SK-N-SH treated with all-trans-retinoic acid at 6 μM for 48 hours (cell line): ENCODE data around the gene ZNF554.

Experiments used
- ATAC-seq: fragments of 200-7000 bp; cut with Tn5 transposase; 3 replicates; pipeline ENCODE4 v1.9.1; 2020; ENCODE audit warnings: mild to moderate bottlenecking, moderate library complexity
- ARNTL ChIP-seq: fragments of 450-650 bp; formaldehyde crosslinking; IDR thresholded peaks from 2 replicates; pipeline ENCODE4 v1.5.0; 2020; ENCODE audit warnings: low read depth, mild to moderate bottlenecking, moderate library complexity, borderline replicate concordance
- CREB5 ChIP-seq: fragments of 250-450 bp; sonication (Bioruptor Pico); IDR thresholded peaks from 2 replicates; pipeline ENCODE4 v1.5.1; 2020; ENCODE audit warnings: low read depth, mild to moderate bottlenecking, moderate library complexity
- CSDC2 ChIP-seq: fragments of 250-450 bp; sonication (Bioruptor Pico); IDR thresholded peaks from 2 replicates; pipeline ENCODE4 v1.5.0; 2020; ENCODE audit warnings: mild to moderate bottlenecking, moderate library complexity
- CSRNP3 ChIP-seq: fragments of 250-450 bp; sonication (Bioruptor Pico); IDR thresholded peaks from 2 replicates; pipeline ENCODE4 v1.5.1; 2021; ENCODE audit warnings: mild to moderate bottlenecking, moderate library complexity
- ESRRG ChIP-seq: fragments of 250-450 bp; sonication (Bioruptor Pico); IDR thresholded peaks from 2 replicates; pipeline ENCODE4 v1.6.1; 2021; ENCODE audit warnings: mild to moderate bottlenecking
- GLIS3 ChIP-seq: fragments of 250-450 bp; sonication (Bioruptor Pico); IDR thresholded peaks from 2 replicates; pipeline ENCODE4 v1.5.0; 2020; ENCODE audit warnings: mild to moderate bottlenecking, moderate library complexity
- ISL1 ChIP-seq: fragments of 250-450 bp; sonication (Bioruptor Pico); IDR thresholded peaks from 2 replicates; pipeline ENCODE4 v2.1.2; 2022; ENCODE audit warnings: mild to moderate bottlenecking, moderate library complexity
- OSR1 ChIP-seq: fragments of 250-450 bp; sonication (Bioruptor Pico); IDR thresholded peaks from 2 replicates; pipeline ENCODE4 v1.8.0; 2022; ENCODE audit warnings: moderate library complexity, mild to moderate bottlenecking, inconsistent platforms
- PATZ1 ChIP-seq: fragments of 250-450 bp; sonication (Bioruptor Pico); IDR thresholded peaks from 2 replicates; pipeline ENCODE4 v1.8.0; 2020; ENCODE audit warnings: mild to moderate bottlenecking, moderate library complexity, borderline replicate concordance
- POU6F1 ChIP-seq: fragments of 250-450 bp; sonication (Bioruptor Pico); IDR thresholded peaks from 2 replicates; pipeline ENCODE4 v1.8.0; 2021; ENCODE audit warnings: low read depth, mild to moderate bottlenecking, moderate library complexity, borderline replicate concordance
- PPARA ChIP-seq: fragments of 250-450 bp; sonication (Bioruptor Pico); IDR thresholded peaks from 2 replicates; pipeline ENCODE4 v1.5.0; 2020; ENCODE audit warnings: mild to moderate bottlenecking, borderline replicate concordance
- RARB ChIP-seq: fragments of 250-450 bp; sonication (Bioruptor Pico); IDR thresholded peaks from 2 replicates; pipeline ENCODE4 v1.8.0; 2021; ENCODE audit warnings: mild to moderate bottlenecking, moderate library complexity
- SNAI2 ChIP-seq: fragments of 250-450 bp; sonication (Bioruptor Pico); IDR thresholded peaks from 2 replicates; pipeline ENCODE4 v1.5.0; 2020; ENCODE audit warnings: mild to moderate bottlenecking, moderate library complexity
- TCF4 ChIP-seq: fragments of 250-450 bp; sonication (Bioruptor Pico); IDR thresholded peaks from 2 replicates; pipeline ENCODE4 v1.8.0; 2021; ENCODE audit warnings: mild to moderate bottlenecking, moderate library complexity, borderline replicate concordance
- TOX ChIP-seq: fragments of 250-450 bp; sonication (Bioruptor Pico); IDR thresholded peaks from 2 replicates; pipeline ENCODE4 v1.8.0; 2021; ENCODE audit warnings: mild to moderate bottlenecking, moderate library complexity, borderline replicate concordance
- TSHZ2 ChIP-seq: fragments of 250-450 bp; sonication (Bioruptor Pico); IDR thresholded peaks from 2 replicates; pipeline ENCODE4 v1.5.0; 2020; ENCODE audit warnings: mild to moderate bottlenecking, moderate library complexity
- ZC3H10 ChIP-seq: fragments of 250-450 bp; sonication (Bioruptor Pico); IDR thresholded peaks from 2 replicates; pipeline ENCODE4 v1.5.1; 2021; ENCODE audit warnings: mild to moderate bottlenecking, moderate library complexity
- ZFP3 ChIP-seq: fragments of 250-450 bp; sonication (Bioruptor Pico); IDR thresholded peaks from 2 replicates; pipeline ENCODE4 v1.5.0; 2020; ENCODE audit warnings: mild to moderate bottlenecking, moderate library complexity
- ZNF565 ChIP-seq: fragments of 450-650 bp; formaldehyde crosslinking; conservative IDR thresholded peaks from 2 replicates; pipeline ENCODE4 v1.5.0; 2020; ENCODE audit warnings: low read depth, mild to moderate bottlenecking, moderate library complexity
- ZNF70 ChIP-seq: fragments of 450-650 bp; formaldehyde crosslinking; IDR thresholded peaks from 2 replicates; pipeline ENCODE4 v1.5.0; 2020; ENCODE audit warnings: mild to moderate bottlenecking, moderate library complexity
- ZNF8 ChIP-seq: fragments of 450-650 bp; formaldehyde crosslinking; IDR thresholded peaks from 2 replicates; pipeline ENCODE4 v1.5.0; 2020; ENCODE audit warnings: mild to moderate bottlenecking, moderate library complexity

ZNF554 gene

GRCh38 chr19:2847507-2847906 is 27.8 kb downstream of the ZNF554 start:
- TF ChIP-seq GLIS3 (CRISPR knock-in tag) (no peak), ZNF8 (CRISPR knock-in tag) (no peak), ZNF565 (CRISPR knock-in tag) (no peak), ESRRG (CRISPR knock-in tag) (no peak), SNAI2 (CRISPR knock-in tag) (no peak), TSHZ2 (no peak), CREB5 (CRISPR knock-in tag) (no peak), TOX (CRISPR knock-in tag) (no peak), OSR1 (CRISPR knock-in tag) (no peak), ZC3H10 (CRISPR knock-in tag) (no peak), ZNF70 (no peak), TCF4 (no peak), ZFP3 (CRISPR knock-in tag) (no peak), CSDC2 (CRISPR knock-in tag) (no peak)
- ATAC-seq, result no peak

- ATAC-seq, result no peak
- TF ChIP-seq ARNTL (no peak), ZC3H10 (CRISPR knock-in tag) (no peak), OSR1 (CRISPR knock-in tag) (no peak), TOX (CRISPR knock-in tag) (no peak), CSRNP3 (CRISPR knock-in tag) (no peak), ESRRG (CRISPR knock-in tag) (no peak), PATZ1 (CRISPR knock-in tag) (no peak), PPARA (no peak), SNAI2 (CRISPR knock-in tag) (no peak), POU6F1 (CRISPR knock-in tag) (no peak), ISL1 (CRISPR knock-in tag) (no peak)
Observed at GRCh38 chr19:2848616-2849015, 28.9 kb downstream of the ZNF554 start.

GRCh38 chr19:2850256-2850925 is 30.7 kb downstream of the ZNF554 start:
- no peak for ATAC-seq
- TF ChIP-seq TSHZ2, result no peak
- TF ChIP-seq GLIS3 (CRISPR knock-in tag), result no peak
- no peak for TF ChIP-seq OSR1 (CRISPR knock-in tag)
- no peak for TF ChIP-seq PPARA
- no peak for TF ChIP-seq RARB (CRISPR knock-in tag)
- no peak for TF ChIP-seq ZNF70
- TF ChIP-seq ISL1 (CRISPR knock-in tag), result no peak
- no peak for TF ChIP-seq CSRNP3 (CRISPR knock-in tag)
- TF ChIP-seq CREB5 (CRISPR knock-in tag), result no peak
- no peak for TF ChIP-seq ZNF565 (CRISPR knock-in tag)
